NOMO-1 treated with dmso at 0.1 percent for 144 hours (cell line): ENCODE data around the gene SLC16A5.
"Not testable (repeated sequence)": the region's sequence is repeated elsewhere in the genome, so short reads cannot be mapped to it uniquely, and the experiment has no call there.

Experiments used
- DNase-seq: peaks from one replicate; lab custom pipeline; 2025; ENCODE audit not compliant: unreplicated experiment; lab: John Stamatoyannopoulos, UW

The SLC16A5 gene

DNA sequence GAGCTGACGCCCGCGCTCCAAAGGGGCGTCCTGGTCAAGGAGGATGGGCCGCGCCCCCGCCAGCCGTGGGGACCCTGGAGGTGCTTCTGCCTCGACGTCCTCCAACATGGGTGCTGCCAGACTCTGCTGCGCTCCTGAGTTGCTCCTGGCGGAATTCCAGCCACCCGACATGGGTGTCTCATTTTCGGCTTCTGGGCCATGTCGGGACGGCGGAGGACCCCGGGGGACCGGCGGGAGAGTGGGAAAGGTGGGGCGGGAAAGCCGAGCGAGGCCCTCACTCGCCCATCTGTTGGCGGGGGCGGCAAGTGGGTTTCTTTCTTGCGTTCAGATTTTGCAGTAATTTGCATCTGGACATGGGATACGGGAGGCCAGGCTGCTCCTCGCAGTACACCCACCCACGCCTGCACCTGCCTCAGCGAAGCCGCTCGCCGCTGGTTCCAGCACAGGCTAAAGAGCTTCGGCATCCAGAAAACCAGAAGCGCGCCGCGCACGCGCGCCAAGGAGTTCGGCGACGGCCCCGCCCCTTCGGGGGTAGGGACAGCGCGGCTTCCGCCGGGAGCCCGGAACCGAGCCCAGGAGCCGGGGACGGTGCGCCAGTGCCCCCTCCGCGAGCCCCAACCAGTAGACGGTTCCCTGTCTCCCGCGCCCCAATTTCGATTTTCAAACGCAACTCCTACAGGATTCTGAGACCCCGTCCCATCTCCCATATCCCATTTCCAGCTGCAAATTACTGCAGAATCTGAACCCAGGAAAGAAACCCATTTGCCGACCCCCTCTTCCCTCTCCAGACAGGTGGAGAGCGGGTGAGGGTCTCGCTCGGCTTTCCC, 21.9 kb downstream of the SLC16A5 start, which contains the start of gene ARMC7:
Gene ARMC7, plus strand, starts transcription at position 563 of the 827 bp plus-strand sequence. CDS start 320 bp downstream, outside the sequence.
- peak; percentile 87 for DNase-seq

DNA sequence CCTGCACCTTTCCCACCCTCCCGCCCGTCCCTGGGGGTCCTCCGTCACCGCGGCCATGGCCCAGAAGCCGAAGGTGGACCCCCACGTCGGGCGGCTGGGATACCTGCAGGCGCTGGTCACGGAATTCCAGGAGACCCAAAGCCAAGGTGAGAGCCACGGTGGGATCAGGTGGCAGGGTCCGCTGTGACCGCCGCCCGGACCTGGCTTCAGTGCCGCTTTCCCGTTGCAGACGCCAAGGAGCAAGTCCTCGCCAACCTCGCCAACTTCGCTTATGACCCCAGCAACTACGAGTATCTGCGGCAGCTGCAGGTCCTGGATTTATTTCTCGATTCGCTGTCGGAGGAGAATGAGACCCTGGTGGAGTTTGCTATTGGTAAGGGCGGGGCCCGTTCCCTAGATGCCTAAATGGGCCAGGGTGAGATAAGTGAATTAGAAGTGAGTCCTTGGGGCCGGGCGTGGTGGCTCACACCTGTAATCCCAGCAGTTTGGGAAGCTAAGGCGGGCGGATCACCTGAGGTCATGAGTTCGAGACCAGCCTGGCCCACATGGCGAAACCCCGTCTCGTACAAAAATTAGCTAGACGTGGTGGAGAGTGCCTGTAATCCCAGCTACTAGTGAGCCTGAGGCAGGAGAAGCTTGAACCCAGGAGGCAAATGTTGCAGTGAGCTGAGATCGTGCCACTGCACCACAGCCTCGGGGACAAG, 22.6 kb downstream of the SLC16A5 start:
- no peak for DNase-seq

GRCh38 chr17:75111777-75112335, 24.1 kb downstream of the SLC16A5 start:
- DNase-seq = no peak

DNA sequence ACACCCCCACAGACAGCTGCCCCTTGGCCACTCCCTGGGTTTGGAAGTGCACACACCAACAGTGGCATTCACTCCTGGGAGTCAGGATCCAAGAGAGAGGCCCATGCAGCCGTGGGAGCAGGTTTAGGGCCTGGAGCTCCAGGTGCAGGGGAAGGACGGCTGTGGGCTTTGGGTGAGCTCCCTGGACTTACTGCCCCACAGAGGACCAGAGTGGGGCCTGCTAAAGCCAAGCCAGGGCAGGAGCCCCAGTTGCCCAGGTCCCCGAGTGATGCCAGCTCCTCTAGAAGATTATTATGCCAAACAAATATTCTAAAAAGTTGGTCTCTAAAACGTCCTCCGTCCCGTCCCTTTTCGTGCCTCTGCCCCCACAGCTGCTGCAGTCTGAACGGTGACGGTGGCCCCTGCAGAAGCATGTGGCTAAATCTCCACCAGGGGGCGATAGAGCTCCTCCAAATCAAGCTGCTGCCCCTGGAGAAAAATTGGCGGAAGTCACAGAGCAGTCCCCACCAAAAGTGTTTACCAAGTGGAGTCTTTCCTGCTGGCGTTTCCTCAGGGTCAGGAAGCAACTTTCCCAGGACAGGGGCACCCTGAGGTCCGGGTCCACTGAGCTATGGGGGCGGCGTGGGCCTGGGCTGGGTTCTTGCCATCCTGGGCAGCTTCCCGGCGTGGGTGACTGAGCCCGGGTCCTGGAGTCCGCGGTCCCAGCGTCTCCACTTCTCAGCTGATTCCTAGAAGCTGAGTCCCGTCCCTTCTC, 26.2 kb downstream of the SLC16A5 start:
- DNase-seq = peak; percentile 76

DNA sequence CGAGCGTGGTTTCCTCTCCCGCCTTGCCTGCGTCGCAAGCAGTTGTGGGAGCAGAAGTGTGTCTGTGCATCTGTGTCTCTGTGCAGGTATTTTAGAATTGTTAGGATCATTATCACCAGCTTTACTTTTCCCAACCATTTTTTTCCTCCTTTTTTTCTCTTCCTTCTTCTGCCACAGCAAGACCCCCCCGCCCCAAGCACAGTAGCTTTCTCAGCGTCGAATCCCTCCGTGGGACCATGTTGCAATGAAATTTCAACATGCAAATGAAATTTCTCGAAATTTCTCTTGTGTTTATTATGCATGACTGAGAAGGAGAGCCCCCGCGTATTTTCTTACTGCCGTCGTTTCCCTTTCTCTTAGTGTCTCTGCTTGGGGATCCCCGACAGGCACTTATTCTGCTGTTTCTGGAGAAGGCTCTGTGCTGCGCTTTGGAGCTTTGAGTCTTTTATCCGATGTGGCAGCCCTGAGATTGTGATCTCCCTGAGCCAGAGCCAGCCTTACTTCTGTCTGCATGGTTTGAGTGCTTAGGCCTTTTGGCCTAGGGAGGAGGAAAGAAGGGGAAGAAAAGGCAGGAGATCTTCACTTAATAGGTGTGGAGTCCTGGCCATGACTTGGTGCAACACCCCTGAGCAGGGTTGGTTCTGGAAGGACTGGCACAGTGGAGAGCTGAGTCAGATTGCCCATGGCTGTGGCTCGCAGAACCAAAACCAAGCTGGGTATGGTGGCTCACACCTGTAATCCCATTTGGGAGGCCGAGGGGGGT, 27.0 kb downstream of the SLC16A5 start:
- no peak for DNase-seq

DNA sequence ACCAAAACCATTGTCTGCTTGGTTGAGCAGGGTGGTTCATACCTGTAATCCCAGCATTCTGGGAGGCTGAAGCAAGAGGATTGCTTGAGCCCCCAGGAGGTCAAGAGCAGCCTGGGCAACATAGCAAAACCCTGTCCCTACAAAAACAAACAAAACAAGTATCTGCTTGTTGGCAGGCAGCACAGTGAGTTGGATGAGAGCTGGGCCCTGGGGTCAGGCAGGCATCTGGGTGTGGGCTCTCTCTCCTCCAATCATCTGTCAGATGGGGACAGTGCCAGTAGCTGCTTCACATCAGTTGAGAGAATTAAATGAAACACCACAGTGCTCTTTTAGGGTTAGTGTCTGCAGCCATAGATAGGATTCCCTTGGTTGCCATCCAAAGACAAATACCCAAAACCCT, 27.8 kb downstream of the SLC16A5 start:
- no peak for DNase-seq

DNA sequence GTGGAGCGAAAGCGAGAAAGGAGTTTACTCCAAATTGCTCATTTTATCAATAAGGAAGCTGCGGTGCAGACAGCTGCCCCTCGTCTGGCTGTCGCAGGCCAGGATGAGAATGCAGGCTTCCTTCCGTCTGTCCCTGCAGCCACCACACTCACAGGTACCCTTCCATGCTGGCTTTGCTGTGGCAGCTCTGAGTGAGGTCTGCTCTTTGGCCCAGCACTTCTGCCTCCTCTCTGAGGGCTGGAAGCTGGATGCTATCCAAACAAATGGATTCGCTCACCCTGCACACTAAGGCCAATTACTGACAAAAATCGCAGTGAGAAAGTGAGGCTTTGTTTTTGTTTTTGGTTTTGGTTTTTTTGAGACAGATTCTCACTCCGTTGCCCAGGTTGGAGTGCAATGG, 29.0 kb downstream of the SLC16A5 start:
- no peak for DNase-seq

- DNase-seq = no peak
Measured at GRCh38 chr17:75118307-75118706, 30.6 kb downstream of the SLC16A5 start.

DNA sequence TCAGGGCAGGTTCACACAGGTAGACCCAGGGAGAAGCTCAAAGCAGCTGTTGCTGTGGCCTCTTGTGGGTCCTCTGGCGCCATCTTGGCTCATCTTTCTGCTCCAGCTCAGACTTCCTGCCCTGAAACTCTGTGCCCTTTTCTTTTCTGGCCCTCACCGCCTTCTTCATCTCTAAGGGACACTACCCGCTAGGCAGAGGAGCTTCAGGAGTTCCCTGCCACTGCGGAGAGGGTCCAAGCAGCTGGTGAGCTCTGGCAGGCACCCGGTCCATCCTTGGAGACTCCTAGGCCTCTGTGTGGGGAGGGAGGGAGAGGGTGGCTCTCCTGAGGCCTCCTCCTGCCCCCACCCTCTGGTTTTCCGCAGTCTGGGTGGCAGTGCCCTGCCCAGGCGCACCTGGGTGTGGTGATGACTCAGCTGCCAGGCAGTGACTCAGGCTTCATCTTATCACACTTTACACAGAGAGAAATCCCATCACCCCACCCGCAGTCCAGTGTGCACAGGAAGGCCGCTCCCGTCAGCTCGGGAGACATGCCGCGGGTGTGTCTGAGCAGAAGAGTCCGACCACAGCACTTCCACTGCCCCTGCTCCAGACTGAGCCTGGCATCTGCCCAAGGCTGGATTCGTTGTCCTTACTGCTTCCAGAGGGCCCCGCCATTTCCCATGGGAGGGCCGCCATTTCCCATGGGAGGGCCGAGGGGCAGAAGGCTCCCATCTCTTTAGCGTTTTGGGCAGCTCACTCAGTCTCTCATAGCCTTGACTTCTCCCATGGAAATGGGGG, 36.5 kb downstream of the SLC16A5 start:
- no peak for DNase-seq

DNA sequence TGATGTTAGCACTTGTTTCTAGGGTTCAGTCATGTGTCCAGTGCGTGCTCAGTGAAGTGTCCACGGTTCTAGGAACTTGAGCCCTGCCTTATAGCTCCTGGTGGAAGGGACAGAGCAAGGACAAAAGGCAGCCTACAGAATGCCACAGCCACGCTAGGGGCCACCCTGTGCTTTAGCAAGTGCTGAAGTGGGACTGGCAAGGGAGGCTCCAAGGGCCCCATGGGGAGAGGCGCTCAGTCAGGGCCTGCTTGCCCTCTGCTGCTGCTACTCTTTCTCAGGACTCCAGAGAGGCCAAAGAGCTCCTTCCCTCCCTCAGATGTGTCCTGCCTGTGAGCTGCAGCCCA, 37.0 kb downstream of the SLC16A5 start:
- no peak for DNase-seq

GRCh38 chr17:75125984-75126383, 38.2 kb downstream of the SLC16A5 start:
- no peak for DNase-seq

- no peak for DNase-seq
Measured at GRCh38 chr17:75126954-75127353, 39.2 kb downstream of the SLC16A5 start.

- not testable (repeated sequence) for DNase-seq
Measured at GRCh38 chr17:75127936-75128335, 40.2 kb downstream of the SLC16A5 start.

DNA sequence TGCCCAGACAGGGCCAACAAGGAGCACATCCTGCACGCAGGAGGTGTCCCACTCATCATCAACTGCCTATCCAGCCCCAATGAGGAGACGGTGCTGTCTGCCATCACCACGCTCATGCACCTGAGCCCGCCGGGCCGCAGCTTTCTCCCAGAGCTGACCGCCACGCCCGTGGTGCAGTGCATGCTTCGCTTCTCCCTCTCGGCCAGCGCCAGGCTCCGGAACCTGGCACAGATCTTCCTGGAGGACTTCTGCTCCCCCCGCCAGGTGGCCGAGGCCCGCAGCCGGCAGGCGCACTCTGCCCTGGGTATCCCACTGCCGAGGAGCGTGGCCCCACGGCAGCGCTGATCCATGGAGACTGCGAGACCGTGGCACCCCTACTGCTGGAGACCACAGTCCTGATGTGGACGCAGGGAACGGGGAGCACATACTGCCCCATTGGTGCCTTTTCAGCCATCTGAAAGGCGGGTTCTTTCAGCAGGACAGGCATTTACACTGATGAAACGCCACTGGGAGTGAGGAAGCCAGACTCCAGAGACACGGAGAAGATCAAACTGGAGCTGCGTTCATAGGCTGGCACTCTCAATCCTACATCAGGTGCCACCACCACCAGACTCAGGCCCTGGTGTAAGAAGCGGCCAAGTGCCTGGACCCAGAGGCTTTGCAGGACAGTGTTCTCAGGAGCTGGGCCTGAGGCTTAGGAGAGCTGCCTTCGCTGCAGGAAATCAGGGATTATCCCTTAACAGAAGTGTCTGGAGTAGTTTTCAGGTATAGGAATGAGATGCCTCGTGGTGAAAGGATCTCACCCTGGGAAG, 41.1 kb downstream of the SLC16A5 start:
- no peak for DNase-seq

DNA sequence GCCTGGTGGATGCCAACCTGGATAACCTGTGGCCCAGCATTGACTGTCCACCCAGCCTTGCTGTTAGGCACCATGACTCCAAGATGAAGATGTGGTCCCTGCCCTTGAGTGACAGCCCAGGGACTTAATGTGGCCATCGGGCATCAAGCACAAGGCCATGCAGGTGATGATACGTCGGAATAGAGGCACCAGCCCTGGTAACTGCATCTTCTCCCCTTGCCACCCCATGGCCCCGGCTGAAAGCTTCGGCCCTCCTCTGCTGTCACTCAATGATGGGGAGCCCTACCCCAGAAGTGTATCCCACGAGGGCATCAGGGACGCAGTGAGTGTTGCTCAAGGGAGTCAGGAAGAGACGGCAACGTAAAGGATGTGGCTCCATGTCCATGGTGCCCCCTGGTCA, 41.8 kb downstream of the SLC16A5 start:
- no peak for DNase-seq

DNA sequence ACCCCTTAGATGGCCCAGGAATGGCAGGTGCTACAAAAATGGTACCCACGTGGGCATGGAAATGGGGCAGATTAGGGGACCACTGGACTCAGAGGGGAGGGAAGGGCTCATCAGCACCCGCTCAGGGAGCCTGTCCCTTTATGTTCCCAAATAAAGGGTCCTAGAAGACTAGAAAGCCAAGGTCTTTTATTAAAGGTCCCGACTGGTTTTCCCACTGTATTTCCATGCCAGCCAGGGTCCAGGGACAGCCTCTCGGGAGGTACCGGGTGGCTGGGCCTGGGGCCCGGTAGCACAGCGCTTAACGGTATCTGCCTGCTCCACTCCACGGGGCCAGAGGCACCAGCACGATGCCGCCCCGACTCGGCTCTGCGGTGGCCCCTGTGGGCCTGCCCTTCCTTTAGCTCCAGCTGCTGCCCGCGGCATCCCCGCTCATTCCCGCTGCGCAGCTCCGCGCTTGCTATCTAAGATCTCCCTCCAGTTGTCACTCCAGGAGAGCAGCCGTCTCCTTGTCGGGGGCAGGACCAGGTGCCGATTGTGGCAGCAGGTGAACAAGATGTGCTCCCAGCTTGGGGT, 42.4 kb downstream of the SLC16A5 start:
- DNase-seq = no peak

DNA sequence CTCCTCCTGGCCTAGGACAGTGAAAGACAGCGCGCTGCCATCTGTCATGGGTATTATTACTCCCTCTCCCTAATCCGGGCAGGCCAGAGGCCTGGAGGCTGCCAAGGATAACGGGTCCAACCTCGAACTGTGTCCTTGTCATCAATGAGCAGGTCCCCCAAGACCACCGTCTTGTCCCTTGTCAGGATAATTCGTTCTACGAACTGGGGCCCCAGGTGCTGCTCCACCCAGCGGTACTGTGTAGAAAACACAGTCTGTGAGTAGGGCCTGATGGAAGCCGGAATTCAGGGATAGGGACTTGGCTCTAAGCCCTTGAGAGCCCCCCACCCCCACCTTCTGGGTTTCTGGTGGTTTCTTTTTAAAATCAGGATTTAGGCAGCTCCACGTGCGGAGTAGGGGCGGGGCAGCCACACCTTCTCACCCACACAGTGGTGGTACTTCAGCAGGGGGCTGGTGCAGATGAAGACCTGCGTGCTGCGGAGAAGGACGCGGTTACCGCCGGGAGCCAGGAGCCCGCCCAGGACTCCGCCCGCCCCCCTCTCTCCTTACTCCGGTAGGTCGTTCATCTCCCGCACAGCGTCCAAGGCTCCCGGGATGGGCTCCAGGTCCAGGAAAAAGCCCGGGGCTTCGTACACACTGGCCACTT, 43.0 kb downstream of the SLC16A5 start:
- DNase-seq = peak; percentile 36
